Lung (tissue), 12 donors: ENCODE results near the gene OSMR. TPM values are rescaled to one million over a fixed set of nuclear protein-coding genes. Genes with fewer than 3 reads are reported as not detected.

ENCODE experiments used
- ATAC-seq: fragments of 200-7000 bp; cut with Tn5 transposase; one replicate; pipeline ENCODE4 v1.9.1; 2020; ENCODE audit warnings: moderate number of reproducible peaks; ENCODE audit not compliant: insufficient read depth, low FRiP score
- DNase-seq, 3 donors: peaks; one replicate each; pipeline ENCODE4 v3.0.0-alpha.2; 2013 to 2017
- H3K27ac ChIP-seq, 2 donors: one replicate each; pipeline ENCODE4 v1.5.1; 2013; ENCODE audit warnings: mild to moderate bottlenecking in 2 of 2, moderate library complexity in 2 of 2, control low read depth in 1 of 2, inconsistent platforms in 1 of 2, low read depth in 1 of 2, low read length in 1 of 2
- H3K27me3 ChIP-seq, 3 donors: one replicate each; pipeline ENCODE4 v1.5.1; 2013; ENCODE audit warnings: low read length in 2 of 3; ENCODE audit not compliant: control insufficient read depth in 3 of 3, insufficient read depth in 3 of 3
- H3K36me3 ChIP-seq, 4 donors: one replicate each; pipeline ENCODE4 v1.5.1; 2013; ENCODE audit warnings: low read length in 4 of 4, mild to moderate bottlenecking in 1 of 4, moderate library complexity in 1 of 4; ENCODE audit not compliant: control insufficient read depth in 4 of 4, insufficient read depth in 4 of 4
- H3K4me1 ChIP-seq, 5 donors: one replicate each; pipeline ENCODE4 v1.5.1; 2013; ENCODE audit warnings: low read length in 5 of 5, mild to moderate bottlenecking in 2 of 5, moderate library complexity in 1 of 5; ENCODE audit not compliant: control insufficient read depth in 5 of 5, insufficient read depth in 5 of 5
- H3K4me3 ChIP-seq: one replicate; pipeline ENCODE4 v1.5.1; 2013; ENCODE audit warnings: mild to moderate bottlenecking, control low read depth, moderate library complexity
- H3K9ac ChIP-seq, 2 donors: one replicate each; pipeline ENCODE4 v1.5.1; 2013; ENCODE audit warnings: low read length in 2 of 2, control low read depth in 1 of 2; ENCODE audit not compliant: insufficient read depth in 1 of 2
- H3K9me3 ChIP-seq, 4 donors: one replicate each; pipeline ENCODE4 v1.5.1; 2013; ENCODE audit warnings: low read length in 3 of 4, mild to moderate bottlenecking in 1 of 4, moderate library complexity in 1 of 4; ENCODE audit not compliant: control insufficient read depth in 4 of 4, insufficient read depth in 3 of 4
- WGBS, 2 donors: extraction: QIAGEN DNeasy Blood & Tissue Kit; methylation state at CpG; one replicate each; pipeline ENCODE4 v1.1.7; 2013; 5-methylcytosine and 5-hydroxymethylcytosine counted together
- polyA plus RNA-seq, 2 donors: library from polyadenylated mRNA; stranded (reverse); fragments of 200-250 nt; gene quantifications; one replicate each; pipeline ENCODE4 v1.2.1, GENCODE V29; 2013
- total RNA-seq, 2 donors: library from RNA; depleted of rRNA in 1 of 2; stranded (reverse); fragments of >200 nt in 1 of 2; gene quantifications; one replicate each; pipeline ENCODE4 v1.2.1, GENCODE V29; 2014 to 2021
- TF ChIP-seq, protein P1 (sequence below): IDR thresholded peaks from 2 replicates; pipeline ENCODE4 v1.5.1; 2012; ENCODE audit warnings: mild to moderate bottlenecking; ENCODE audit errors: control extremely low read depth, extremely low read depth
- donor health status: control.
- donor health status: control.
- donor health status: Bipolar disorder and iron deficiency.
- donor health status: healthy.
- donor health status: DM: yes; HTN: yes; CAD: no.

The OSMR gene
- total and polyA plus RNA-seq, 4 donors = 15.4 to 72.8 (median 57.4) TPM

DNA sequence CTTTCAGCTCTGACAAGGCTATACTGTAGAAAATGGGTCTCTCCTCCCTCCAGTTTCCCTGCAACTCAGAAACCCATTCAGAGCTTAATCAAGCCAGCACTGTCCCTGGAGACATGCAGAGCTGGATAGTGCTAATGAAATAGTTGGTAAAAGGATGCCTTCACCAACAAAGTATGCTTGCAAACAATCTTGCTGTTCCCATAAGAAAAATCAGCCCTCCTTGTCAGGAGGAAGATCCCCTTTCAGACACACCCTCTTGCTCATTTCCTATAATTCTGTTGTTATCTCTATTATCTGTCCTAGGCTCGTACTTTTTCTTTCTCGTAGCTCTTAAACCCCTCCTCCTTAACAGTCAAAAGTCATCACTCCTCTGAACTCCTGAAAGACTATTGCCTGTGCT is 9.9 kb upstream of the OSMR start:
- H3K4me3 ChIP-seq = no peak overlapping the region
- peak overlapping the region in 1 of 2 donors; percentile 63 for H3K27ac ChIP-seq
- DNase-seq (no peak), ATAC-seq (no peak)
- H3K4me1 ChIP-seq = peaks cover 0 to 4% (median 0%) of the 10 kb centered on the region in 5 donors
- WGBS, 2 donors = 31 to 46% methylated on average over 2 of the region's 2 CpGs
- H3K27me3 ChIP-seq = no peaks in the 10 kb centered on the region
- H3K9me3 ChIP-seq = no peaks in the 10 kb centered on the region
- TF ChIP-seq, protein P1, sequence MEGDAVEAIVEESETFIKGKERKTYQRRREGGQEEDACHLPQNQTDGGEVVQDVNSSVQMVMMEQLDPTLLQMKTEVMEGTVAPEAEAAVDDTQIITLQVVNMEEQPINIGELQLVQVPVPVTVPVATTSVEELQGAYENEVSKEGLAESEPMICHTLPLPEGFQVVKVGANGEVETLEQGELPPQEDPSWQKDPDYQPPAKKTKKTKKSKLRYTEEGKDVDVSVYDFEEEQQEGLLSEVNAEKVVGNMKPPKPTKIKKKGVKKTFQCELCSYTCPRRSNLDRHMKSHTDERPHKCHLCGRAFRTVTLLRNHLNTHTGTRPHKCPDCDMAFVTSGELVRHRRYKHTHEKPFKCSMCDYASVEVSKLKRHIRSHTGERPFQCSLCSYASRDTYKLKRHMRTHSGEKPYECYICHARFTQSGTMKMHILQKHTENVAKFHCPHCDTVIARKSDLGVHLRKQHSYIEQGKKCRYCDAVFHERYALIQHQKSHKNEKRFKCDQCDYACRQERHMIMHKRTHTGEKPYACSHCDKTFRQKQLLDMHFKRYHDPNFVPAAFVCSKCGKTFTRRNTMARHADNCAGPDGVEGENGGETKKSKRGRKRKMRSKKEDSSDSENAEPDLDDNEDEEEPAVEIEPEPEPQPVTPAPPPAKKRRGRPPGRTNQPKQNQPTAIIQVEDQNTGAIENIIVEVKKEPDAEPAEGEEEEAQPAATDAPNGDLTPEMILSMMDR = no peak
- peaks cover 0 to 5% (median 1%) of the 10 kb centered on the region in 4 donors for H3K36me3 ChIP-seq
- no peak overlapping the region for H3K9ac ChIP-seq

DNA sequence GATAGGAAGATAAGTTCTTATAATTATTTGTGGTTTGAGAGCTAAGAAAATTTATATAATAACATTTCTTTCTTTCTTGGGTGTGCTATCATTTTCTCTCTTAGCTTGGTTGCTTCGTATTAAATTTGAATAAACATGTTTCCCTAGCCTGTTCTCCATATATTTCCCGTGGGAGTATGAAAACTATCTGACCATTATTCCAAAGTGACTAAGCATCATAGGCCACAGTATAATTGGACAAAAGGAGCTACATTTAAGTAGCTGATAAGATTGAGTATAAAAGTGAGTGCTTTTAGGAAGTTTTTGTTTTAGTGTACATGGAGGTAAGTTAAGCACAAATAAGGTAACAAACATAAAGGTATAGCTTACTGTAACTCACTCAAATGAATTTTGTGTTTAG is 8.4 kb upstream of the OSMR start:
- H3K9ac ChIP-seq = no peak overlapping the region
- DNase-seq (no peak), ATAC-seq (no peak)
- 85 to 90% methylated on average over 2 of the region's 2 CpGs for WGBS, 2 donors
- peaks cover 0 to 4% (median 0%) of the 10 kb centered on the region in 5 donors for H3K4me1 ChIP-seq
- TF ChIP-seq, protein P1 = no peak
- no peaks in the 10 kb centered on the region for H3K9me3 ChIP-seq
- no peak overlapping the region for H3K4me3 ChIP-seq
- no peak overlapping the region for H3K27ac ChIP-seq
- H3K36me3 ChIP-seq = peaks cover 0 to 8% (median 3%) of the 10 kb centered on the region in 4 donors
- no peaks in the 10 kb centered on the region for H3K27me3 ChIP-seq

DNA sequence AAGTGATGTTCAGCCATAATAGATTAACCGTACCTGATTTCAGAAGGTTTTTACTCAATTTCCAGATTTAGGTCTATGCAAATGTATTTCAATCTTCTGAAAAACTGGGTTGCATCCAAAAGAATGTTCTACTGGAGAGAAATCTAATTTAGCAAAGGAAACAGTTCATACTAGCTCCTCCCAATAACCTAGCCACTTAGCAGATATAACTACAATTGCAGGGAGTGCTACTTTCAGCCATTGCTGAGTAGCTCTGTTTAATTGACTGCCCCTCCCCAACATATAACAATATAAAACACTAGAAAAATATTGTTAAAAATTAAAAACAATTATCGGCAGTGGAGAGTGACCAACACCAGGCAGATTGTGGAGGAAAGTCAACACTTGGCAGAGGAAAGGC is 7.9 kb upstream of the OSMR start:
- no peak overlapping the region for H3K27ac ChIP-seq
- TF ChIP-seq, protein P1 = no peak

DNA sequence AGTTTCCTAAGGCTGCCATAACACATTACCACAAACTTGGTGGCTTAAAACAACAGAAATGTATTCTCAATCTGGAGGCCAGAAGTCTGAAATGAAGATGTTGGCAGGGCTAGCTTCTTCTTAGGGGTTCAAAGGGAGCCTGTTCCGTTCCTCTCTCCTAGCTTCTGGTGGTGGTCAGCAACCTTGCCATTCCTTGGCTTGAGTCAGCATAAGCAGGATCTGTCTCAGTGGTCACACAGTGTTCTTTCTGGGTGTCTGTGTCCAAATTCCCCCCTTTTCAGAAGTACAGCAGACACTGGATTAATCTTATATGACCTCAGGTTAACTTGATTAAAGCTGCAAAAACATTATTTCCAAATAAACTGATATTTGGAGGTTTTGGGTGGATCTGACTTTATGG is 2.1 kb upstream of the OSMR start:
- H3K36me3 ChIP-seq = peaks cover 2 to 4% (median 3%) of the 10 kb centered on the region in 4 donors
- ATAC-seq (no peak), DNase-seq (no peak)
- 88 to 89% methylated on average over 1 of the region's 1 CpG for WGBS, 2 donors
- no peak overlapping the region for H3K9ac ChIP-seq
- no peaks in the 10 kb centered on the region for H3K9me3 ChIP-seq
- H3K27me3 ChIP-seq = peaks cover 0 to 20% (median 0%) of the 10 kb centered on the region in 3 donors
- H3K4me3 ChIP-seq = no peak overlapping the region
- TF ChIP-seq, protein P1 = no peak
- H3K27ac ChIP-seq = no peak overlapping the region
- peaks cover 0 to 12% (median 6%) of the 10 kb centered on the region in 5 donors for H3K4me1 ChIP-seq

More for the DNA sequence above, 7.9 kb upstream of the OSMR start:
- no peak overlapping the region for H3K9ac ChIP-seq
- peaks cover 0 to 9% (median 0%) of the 10 kb centered on the region in 5 donors for H3K4me1 ChIP-seq
- no peaks in the 10 kb centered on the region for H3K27me3 ChIP-seq
- no peak for ATAC-seq
- 88 to 94% methylated on average over 2 of the region's 2 CpGs for WGBS, 2 donors
- no peak overlapping the region for H3K4me3 ChIP-seq
- no peak for DNase-seq
- no peaks in the 10 kb centered on the region for H3K9me3 ChIP-seq
- H3K36me3 ChIP-seq = peaks cover 0 to 8% (median 3%) of the 10 kb centered on the region in 4 donors
